ENCODE measurements around the gene MMP7. TPM values are rescaled to one million over a fixed set of nuclear protein-coding genes. Genes with fewer than 3 reads are reported as not detected.

Gene MMP7
- total RNA-seq, 2 experiments from 2014 or later = not detected

GRCh38 chr11:102559839-102560238 is 29.3 kb upstream of the MMP7 start:
- POLR2A ChIA-PET = interaction anchor here (0.6 to 2.9 kb wide), 22 partner anchors 9 to 1604 kb away, joined by 3 to 20 read pairs (median 4); partner anchors contain the start of genes CEP126 and PDGFD
- Histone ChIP-seq H3K9me2 (ENCODE audit: insufficient read depth, low read length) (no peaks in the 10 kb centered on the region), H3K4me1 (ENCODE audit: insufficient read depth, low read length, poor library complexity, severe bottlenecking) (peaks cover 44% of the 10 kb centered on the region), H3K79me2 (ENCODE audit: insufficient read depth, low read depth, low read length) (no peaks in the 10 kb centered on the region), H3K4me2 (ENCODE audit: low read length) (peak overlapping the region; percentile 82), H3K9me3 (ENCODE audit: low read length) (peaks cover 19% of the 10 kb centered on the region; the same call in 1 of the 2 replicates), H2AFZ (ENCODE audit: low read length) (peak overlapping the region; percentile 94), H3K36me3 (ENCODE audit: insufficient read depth, low read length) (peaks cover 12% of the 10 kb centered on the region), H4K20me1 (ENCODE audit: insufficient read depth, low read length) (no peaks in the 10 kb centered on the region), H3K27ac (ENCODE audit: low read depth, low read length, poor library complexity, severe bottlenecking) (peak overlapping the region; percentile 88), H3K4me3 (ENCODE audit: low read depth, low read length, poor library complexity, severe bottlenecking) (peak overlapping the region; percentile 52)
- intact Hi-C loops (cut with micrococcal nuclease; ENCODE audit: unreplicated experiment) = no loop called here
- DNase-seq (ENCODE audit: low spot score) = peak; percentile 73
- no TSS peak for BruUV-seq (replicated peaks)
- CTCF ChIA-PET (ENCODE audit: unreplicated experiment) = interaction anchor here (1.4 kb wide), 1 partner anchor 17 kb away, joined by 4 read pairs; no protein-coding TSS in a partner anchor
- TF ChIP-seq CTCF (conservative IDR thresholded peaks at IDR 0.05; ENCODE audit: low read length) = no peak
- TF ChIP-seq EZH2phosphoT487 (IDR thresholded peaks at IDR 0.05; ENCODE audit: borderline replicate concordance, low read depth, low read length) = no peak

- intact Hi-C loops (cut with micrococcal nuclease; ENCODE audit: unreplicated experiment) = no loop called here
- H3K4me1 ChIP-seq (ENCODE audit: insufficient read depth, low read length, poor library complexity, severe bottlenecking) = peaks cover 15% of the 10 kb centered on the region
Measured at GRCh38 chr11:102555091-102555490, 24.5 kb upstream of the MMP7 start.

More at GRCh38 chr11:102555091-102555490, 24.5 kb upstream of the MMP7 start:
- peaks cover 12% of the 10 kb centered on the region for H3K36me3 ChIP-seq (ENCODE audit: insufficient read depth, low read length)
- no peak overlapping the region for H2AFZ ChIP-seq (ENCODE audit: low read length)
- no peak overlapping the region for H3K27ac ChIP-seq (ENCODE audit: low read depth, low read length, poor library complexity, severe bottlenecking)
- no peaks in the 10 kb centered on the region for H4K20me1 ChIP-seq (ENCODE audit: insufficient read depth, low read length)
- no peak overlapping the region for H3K4me2 ChIP-seq (ENCODE audit: low read length)
- DNase-seq (ENCODE audit: low spot score) = no peak
- ChIA-PET POLR2A (interaction anchor here (0.6 to 1.2 kb wide), 5 partner anchors 12 to 745 kb away, joined by 3 to 4 read pairs (median 3); no protein-coding TSS in a partner anchor), CTCF (ENCODE audit: unreplicated experiment) (interaction anchor here (1.5 kb wide), 1 partner anchor 12 kb away, joined by 6 read pairs; no protein-coding TSS in a partner anchor)
- TF ChIP-seq EZH2phosphoT487 (IDR thresholded peaks at IDR 0.05; ENCODE audit: borderline replicate concordance, low read depth, low read length) (no peak), CTCF (conservative IDR thresholded peaks at IDR 0.05; ENCODE audit: low read length) (no peak)
- H3K79me2 ChIP-seq (ENCODE audit: insufficient read depth, low read depth, low read length) = no peaks in the 10 kb centered on the region
- no TSS peak for BruUV-seq (replicated peaks)
- no peak overlapping the region for H3K4me3 ChIP-seq (ENCODE audit: low read depth, low read length, poor library complexity, severe bottlenecking)
- H3K9me2 ChIP-seq (ENCODE audit: insufficient read depth, low read length) = no peaks in the 10 kb centered on the region
- peaks cover 19% of the 10 kb centered on the region; the same call in 1 of the 2 replicates for H3K9me3 ChIP-seq (ENCODE audit: low read length)
